ENCODE measurements around the gene L1CAM.

- TF ChIP-seq POLR2A (IDR thresholded peaks at IDR 0.05) (no peak), CTCF (IDR thresholded peaks at IDR 0.05) (peak in 1 of 3 donors; percentile 10), POLR2AphosphoS5 (IDR thresholded peaks at IDR 0.05) (no peak)
These were observed 38.3 kb upstream of the L1CAM start for GRCh38 chrX:153924149-153924861.
